GM19463 (cell line): ENCODE measurements around the gene PSEN1.

ENCODE experiments used
- ATAC-seq: cut with Tn5 transposase; IDR thresholded peaks from one replicate; pipeline ENCODE4 v1.9.1; 2021; ENCODE audit warnings: mild to moderate bottlenecking, moderate library complexity; ENCODE audit not compliant: unreplicated experiment

PSEN1 gene

GRCh38 chr14:73265721-73266046 is 129.4 kb downstream of the PSEN1 start:
- ATAC-seq = no peak

- ATAC-seq = no peak
Measured at GRCh38 chr14:73266317-73266716, 130.0 kb downstream of the PSEN1 start.

- ATAC-seq = no peak
Measured at GRCh38 chr14:73267474-73267873, 131.2 kb downstream of the PSEN1 start.

- ATAC-seq = peak; percentile 76
Measured at GRCh38 chr14:73269729-73270531, 133.6 kb downstream of the PSEN1 start.

GRCh38 chr14:73272393-73272792 is 136.1 kb downstream of the PSEN1 start:
- ATAC-seq = no peak
